NCI-H1105 (cell line): ENCODE results near the gene CLDN2.

ENCODE experiments used
- DNase-seq: peaks from one replicate; lab custom pipeline; 2025; lab: John Stamatoyannopoulos, UW

Gene CLDN2

DNA sequence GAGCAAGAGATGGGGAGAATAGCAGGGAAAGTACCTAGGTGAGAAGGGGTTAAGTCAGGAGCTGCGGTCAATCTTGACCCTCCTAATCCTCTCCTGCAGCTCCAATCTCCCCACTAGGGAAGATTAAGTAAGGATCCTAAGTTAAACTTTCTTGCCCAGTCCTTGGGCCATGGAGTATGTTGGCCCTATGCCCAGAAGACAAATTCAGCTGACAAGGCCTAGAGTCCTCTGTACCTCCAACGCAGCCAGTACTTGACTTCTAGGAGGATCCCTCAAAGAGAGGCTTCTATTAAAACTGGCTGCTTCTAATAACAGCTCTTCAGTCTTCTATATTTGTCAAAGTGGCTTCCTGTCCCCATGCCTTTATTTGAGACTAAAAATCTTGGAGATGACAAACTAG, 1.4 kb downstream of the CLDN2 start:
- no peak for DNase-seq

DNA sequence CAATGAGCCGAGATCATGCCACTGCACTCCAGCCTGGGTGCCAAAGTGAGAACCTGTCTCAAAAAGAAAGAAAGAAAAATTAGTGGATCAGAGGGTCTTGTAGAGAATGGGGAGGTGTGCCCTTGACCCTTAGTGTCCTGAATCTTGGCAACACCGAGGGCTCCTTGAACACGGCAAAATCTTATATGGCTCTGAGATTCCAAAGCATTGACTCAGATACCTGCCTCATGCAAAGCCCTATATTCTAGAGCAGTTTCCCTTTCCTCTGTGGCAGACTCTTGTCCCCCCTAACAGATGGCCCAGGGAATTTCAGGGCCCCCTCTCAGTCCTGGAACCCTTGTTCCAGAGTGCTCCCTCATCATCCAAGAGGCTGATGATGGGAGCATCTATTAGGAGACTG, 6.8 kb downstream of the CLDN2 start:
- DNase-seq, result no peak

DNA sequence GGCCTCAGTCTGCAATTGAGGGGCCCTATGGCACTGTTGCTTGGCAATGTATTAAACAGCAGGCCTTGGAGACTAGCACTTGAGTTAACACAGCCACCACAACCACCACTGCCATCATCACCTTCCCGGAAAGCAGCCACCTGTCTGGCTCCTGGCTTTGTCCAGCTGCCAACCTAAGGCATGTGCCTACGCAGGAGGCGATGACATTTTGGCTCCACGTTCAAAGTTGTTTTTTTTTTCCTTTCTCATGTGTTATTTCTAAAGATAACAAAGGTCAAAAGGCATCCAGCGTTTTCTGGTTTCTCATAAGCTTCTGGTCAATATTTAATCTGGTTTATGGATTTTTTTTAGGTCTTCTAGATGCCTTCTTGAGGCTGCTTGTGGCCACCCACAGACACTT, 7.5 kb downstream of the CLDN2 start:
- no peak for DNase-seq

DNA sequence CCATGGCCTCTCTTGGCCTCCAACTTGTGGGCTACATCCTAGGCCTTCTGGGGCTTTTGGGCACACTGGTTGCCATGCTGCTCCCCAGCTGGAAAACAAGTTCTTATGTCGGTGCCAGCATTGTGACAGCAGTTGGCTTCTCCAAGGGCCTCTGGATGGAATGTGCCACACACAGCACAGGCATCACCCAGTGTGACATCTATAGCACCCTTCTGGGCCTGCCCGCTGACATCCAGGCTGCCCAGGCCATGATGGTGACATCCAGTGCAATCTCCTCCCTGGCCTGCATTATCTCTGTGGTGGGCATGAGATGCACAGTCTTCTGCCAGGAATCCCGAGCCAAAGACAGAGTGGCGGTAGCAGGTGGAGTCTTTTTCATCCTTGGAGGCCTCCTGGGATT, 8.0 kb downstream of the CLDN2 start:
- no peak for DNase-seq

DNA sequence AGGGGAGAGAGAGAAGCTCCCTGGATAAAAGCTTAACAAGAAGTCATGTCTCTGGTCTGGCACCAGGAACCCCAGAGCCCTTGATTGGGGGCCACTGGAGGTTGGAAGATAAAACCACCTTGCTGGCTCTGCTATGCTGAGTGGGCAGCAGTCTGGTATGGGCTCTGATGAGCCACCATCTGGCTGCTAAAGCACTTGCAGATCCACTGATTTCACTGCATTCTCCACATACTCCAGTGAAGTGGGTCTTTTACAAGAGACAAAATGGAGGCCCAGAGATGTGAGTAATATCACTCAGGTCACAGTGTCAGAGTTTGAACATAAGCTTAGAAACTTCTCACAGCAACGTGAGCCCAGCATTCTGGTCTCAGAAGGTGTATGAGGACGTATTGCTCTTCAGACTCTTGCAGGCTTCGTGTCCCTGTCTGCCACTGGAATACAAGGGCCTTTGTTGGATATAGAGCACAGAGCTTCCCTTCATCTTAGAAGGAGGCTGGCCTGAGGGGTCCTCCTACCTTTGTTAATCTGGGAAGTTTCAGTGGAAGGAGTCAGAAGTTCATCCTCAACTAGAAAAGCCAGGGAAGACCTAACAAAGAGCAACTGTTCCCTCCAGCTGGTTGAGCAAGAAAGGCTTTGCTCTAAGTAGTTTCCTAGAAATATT, 11.8 kb downstream of the CLDN2 start:
- no peak for DNase-seq

DNA sequence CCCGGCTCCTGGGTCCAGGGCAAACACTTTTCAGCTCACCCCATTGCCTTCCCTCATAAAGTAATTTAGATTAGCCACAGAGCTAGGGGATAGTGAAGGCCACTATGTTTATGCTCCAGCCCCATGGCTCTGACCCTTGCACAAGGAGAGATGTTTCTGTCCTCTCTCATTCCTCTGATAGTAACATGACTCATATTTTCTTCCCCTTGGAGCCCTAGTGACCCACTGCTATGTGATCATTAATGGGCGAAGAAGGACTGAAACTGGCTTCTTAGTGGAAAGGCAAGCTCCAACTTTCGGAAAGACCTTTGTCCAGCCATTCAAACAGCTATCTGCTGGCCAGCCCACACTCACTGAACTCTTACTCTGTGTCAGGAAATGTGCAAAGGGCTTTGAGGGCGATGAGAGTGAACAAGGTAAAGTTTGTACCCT, 12.3 kb downstream of the CLDN2 start:
- DNase-seq, result no peak

DNA sequence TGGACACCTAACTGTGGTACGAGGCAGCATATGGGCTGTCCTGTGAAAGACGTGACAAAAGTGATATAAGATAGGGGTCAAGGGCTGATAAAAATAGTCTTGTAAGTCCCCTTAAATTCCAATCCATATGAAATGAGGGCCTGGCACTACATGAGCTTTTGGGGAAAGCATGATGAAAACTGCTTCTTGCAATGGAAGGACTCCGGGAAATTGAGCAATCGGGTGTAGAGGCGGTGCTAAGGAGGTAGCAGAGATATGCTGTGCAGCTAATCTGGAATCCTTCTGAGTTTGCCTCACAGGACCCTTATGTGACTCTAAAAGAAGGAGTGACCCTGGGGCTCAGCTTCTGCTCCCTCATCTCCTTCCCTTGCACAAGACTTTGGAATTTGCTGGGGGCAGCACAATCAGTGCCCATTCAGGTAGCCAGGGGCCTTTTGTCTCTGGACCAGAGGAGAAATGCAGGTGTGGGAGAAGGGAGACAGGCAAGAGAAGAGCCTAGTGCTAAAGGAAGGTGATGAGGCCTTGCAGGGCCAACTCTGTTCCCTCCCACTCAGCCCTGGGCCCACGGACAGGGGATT, 12.8 kb downstream of the CLDN2 start:
- no peak for DNase-seq

DNA sequence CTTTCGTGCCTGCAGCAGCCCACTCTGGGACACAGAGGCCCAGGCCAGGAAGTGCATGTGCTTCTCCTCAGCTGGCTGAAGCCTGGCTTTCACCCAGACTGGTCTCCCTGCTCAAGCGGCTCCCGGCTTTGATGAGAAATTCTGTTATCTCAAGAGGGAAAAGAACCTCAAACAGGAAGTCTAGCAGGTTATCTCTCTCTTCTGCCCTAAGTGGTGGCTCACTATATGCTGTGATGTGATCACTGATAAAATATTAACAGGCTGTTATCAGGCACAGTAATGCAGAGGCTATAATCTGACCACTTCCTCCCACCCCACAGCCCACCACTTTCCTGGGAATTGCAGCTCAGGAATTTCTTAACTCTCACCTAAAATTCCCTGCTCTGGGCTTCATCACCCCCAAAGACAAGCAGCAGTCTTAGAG, 13.3 kb downstream of the CLDN2 start:
- no peak for DNase-seq

DNA sequence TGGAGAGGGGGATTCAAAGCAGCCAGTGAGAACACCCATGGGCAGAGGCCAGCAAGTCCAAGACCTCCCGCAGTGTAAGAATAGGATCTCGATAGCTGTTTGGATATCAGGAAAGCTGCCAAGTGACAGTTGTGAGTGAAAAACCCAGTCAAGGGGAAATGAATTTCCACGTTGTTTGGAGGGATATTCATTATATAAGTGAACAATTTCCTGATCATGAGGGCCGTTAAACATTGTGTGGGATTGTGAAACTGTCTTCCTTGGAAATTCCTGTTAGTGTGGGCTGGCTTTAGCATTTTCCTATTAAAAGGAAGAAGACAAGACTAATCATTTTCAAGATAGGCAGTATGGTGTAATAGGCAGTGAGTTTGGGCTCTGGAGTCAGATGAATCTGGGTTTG, 15.0 kb downstream of the CLDN2 start:
- no peak for DNase-seq

DNA sequence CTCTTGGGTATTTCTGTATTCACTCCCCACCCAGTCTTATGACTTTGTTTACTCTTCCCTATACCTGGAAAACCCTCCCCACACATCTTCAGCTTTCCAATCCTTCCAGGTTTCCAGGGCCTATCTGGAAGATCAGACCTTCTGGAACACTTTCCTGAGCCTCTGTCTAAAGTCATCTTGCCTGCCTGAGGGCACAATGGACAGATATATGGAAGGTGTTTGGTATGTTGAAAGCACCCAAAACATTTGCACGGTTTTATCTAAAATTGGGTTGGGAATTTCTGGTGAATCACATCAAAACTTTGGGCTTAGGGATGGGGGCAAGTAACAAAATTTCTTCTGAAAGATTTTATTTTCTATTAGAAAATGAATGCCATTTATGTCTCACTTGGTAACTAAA, 16.0 kb downstream of the CLDN2 start:
- no peak for DNase-seq

DNA sequence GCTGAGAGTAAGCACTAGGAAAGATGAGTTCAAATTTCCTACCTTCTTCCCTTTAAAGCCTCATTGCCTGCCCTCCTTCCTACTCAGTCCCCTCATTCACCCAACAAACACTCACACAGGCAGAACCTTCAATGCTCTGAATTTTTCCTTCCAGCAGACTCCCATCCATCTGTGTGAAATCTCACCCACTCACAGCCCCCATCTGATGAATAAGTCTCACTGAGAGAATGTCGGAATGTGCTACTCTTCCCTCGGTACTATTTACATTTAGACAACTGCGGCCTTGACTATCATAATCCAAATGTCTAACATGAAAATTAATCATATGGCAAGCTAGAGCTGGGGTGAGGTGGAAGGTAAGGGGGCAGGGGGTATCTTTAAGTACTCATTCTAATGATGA, 19.4 kb downstream of the CLDN2 start:
- DNase-seq, result no peak

DNA sequence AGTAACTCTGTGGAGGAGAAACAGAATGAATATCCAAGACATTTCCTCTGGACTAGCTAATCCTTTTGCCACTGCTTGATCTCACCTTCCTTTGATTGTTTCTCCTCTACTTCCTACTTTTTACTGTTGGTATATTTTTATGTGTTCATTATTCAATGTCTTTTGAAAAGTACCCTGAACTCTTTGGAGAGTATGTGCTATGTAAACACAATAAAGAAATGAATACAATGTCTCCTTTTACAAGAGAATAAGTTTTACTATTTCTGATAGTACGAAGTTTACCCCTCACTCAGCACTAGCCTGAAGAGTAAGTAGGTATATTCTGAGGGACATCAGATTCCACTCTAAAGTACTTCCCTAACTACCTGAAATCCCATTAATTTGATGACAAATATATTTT, 19.9 kb downstream of the CLDN2 start:
- DNase-seq, result no peak

DNA sequence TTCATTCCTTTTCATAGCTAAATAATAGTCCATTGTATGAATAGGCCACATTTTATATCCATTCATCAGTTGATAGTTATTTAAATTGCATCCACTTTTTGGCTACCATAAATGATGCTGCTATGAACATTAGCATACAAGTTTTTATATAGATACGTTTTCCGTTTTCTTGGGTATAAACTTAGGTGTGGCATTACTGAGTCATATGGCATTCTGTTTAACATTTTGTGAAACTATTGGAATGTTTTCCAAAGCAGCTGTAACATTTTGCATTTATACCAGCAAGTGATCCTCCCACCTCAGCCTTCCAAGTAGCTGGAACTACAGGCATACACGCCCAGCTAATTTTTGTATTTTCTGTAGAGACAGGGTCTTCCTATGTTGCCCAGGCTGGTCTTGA, 26.3 kb downstream of the CLDN2 start:
- DNase-seq, result no peak

DNA sequence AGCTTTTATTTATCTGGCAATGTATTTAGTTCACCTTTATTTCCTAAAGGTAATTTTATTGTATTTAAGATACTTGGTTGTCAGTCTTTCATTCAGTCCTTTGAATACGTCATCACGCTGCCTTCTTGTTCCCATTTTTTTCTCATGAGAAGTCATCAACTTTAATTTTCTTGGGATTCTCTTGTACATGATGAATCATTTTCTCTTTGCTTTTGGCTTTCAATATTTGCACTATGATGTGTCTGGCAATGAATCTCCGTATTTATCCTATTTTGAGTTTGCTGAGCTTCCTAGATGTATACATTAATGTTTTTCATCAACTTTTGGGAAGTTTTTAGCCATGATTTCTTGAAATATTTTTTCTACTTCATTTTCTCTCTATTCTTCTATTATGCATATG, 28.4 kb downstream of the CLDN2 start:
- DNase-seq, result no peak

DNA sequence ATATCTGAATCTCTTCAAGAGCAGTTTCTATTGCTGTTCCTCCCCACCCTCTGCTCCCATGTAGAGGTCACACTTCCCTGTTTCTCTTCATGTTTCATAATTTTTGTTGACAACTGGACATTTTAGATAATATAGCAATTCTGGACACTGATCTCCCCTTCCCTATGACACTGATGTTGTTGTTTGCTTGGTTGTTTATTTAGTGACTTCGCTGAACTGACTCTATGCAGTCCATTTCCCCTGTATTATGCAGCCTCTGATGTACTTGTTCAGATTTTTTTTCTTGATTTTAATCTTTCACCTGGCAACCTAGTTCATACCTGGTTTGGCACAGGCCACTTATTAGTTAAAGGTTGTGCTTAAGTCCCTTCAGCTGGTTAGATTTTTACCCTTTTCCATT, 29.2 kb downstream of the CLDN2 start:
- DNase-seq, result no peak

DNA sequence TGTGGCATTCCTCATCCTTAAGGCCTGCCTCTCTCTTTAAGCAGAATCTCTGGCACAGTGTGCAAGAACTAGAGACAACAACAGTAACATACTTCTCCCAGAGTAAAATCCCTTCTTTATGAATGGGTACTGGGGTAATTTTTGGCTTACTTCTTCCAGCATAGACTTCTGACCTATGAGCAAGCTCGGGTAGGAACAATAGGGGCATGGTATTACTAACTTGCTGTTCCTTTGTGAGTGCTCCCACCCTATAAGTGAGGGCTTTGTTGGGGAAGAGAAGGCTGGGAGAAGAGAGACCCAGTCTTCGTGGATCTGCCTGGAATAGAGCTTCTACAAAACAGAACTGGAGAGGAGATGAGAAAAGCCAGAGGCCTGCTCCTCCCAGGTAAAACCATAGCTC, 30.2 kb downstream of the CLDN2 start:
- no peak for DNase-seq

DNA sequence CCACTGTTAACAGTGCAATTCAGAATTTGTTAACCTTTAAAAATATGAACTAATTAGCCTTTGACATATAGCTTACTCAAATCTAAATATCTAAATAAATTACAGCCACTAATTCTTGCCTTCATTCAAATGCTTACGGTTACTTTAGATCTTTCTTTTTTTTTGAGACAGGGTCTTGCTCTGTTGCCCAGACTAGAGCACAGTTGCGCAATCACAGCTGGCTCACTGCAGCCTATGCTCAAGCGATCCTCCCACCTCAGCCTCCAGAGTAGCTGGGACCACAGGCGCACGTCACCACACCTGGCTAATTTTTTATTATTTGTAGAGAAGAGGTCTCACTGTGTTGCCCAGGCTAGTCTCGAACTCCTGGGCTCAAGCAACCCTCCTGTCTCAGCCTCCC, 31.0 kb downstream of the CLDN2 start:
- no peak for DNase-seq

DNA sequence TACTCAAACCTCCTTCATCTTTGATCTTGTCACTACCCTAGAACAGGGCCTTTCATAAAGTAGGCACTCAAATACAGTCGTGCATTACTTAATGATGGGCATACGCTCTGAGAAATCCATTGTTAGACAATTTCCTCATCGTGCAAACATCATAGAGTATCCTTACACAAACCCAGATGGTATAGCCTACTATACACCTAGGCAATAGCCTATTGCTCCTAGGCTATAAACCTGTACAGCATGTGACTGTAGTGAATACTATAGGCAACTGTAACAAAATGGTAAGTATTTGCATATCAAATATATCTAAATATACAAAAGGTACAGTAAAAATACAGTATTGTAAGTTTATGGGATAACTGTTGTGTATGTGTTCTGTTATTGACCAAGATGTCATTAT, 31.9 kb downstream of the CLDN2 start:
- no peak for DNase-seq

DNA sequence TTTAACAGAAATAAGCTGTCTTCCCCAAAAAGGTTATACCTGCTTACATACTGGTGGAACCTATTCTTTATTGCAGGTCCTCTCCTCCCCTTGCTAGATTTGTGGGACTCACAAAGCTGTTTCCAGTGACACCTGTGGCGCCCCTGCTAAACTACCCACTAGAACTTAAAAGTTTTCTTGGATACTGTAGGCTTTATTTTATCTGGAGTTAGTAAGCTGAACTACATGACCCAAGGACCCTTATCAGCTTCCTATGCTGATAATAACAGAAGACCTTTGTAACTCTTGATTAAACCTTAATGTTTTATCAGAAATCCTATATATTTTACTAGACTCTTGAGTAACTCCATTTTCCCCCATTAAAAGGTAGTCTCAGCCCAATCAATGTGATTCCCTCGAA, 32.3 kb downstream of the CLDN2 start:
- DNase-seq, result no peak

DNA sequence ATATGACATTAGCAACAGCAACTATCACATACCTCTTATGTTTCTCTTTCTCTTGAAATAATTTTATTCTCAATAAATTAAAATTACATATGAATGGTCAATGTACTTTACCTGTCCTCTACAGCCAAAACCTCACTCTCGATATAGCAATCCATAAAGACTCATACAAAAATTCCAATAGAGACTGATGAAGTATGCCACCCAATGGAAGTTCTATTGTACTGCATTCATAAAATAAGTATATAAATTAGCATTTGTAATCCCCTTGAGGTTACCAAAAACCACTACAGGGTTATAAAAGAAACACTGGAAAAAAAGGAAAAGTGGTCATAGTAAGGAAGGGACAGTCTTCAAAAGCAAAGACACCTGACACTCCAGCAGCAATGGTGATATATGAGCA, 32.8 kb downstream of the CLDN2 start:
- no peak for DNase-seq

DNA sequence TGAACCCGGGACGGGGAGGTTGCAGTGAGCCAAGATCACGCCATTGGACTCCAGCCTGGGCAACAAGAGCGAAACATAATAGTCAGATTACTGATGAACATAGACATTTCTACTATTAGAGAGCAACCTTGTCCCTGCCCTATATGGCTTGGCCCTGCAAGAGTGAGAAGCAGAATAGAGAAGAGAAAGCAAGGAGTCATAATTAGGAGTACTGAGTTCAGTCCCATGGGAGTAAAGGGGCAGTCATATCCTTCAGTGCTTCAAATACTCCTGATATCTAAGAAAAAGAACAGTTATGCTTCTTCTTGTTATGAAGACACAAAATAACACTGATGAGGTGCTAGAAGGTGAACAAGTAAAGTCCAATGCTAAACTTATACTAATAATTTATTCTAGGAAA, 33.8 kb downstream of the CLDN2 start:
- no peak for DNase-seq

DNA sequence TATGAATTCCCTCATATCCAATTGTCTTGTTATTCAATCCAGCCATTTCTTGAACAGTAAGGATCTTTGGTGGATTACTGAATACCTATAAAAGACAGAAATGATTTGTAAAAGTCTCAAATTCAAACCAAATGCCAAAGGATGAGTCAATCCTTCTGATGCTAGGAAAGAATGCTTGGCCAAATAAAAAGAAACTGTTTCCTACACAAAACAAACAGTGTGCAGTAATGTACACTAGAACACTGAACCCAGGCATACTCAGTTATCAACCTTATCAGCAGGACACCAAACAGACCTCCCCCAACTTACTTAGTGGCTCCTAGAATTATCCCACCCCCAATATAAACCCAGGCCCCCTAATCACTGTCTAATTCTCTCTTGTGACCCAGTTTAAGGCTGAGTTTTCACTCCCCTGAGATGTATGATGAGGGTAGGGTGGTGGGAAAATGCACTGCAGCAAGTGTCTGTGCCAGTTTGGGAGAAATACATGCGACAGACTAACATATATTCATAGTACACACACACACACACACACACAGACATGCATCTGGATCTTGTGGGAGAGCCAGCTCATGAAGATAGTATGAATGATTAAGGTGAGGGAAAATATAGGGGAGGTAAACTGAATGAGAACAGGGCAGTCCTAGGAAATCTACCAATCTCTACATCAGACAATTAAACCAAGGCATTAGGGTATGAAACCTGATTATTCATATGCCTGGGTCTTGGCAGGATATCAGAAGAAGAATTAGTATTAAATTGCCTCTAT, 35.0 kb downstream of the CLDN2 start:
- no peak for DNase-seq

DNA sequence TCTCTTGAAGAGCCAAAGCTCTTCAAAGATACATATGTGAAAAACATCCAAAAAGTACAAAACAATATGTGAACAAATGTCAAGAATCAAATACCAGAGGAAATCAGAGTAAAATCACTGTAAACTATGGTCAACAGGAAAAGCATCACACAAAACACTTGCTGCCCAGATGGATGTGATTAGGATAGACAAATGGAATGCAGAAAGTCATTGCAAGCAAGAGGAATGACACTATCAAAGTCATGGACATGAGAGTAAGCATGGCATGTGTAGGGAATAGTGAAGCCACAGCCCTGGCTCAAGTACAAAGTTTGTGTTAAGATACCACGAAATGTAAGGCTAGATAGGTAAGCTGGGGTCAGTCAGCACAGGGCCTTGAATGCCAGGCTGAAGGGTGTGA, 37.7 kb downstream of the CLDN2 start:
- DNase-seq, result no peak

DNA sequence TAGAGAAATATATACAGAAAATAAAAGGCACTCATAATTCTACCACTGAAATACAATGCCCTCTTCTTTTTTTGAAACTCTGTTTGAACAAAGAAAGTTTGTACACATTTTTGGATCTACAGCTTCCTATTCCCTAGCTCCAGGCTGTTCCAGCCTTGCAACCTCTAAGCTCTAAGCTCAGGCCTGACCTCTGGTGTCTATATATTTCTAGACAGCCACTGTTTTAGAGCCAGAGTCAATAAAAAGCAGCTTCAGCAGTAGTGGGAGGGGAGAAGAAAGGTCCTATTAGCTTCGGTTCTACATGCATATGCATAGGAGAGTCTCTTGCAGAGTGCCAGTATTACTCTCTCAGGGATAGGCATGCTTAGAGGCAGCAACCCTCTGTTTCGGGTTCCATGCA, 39.7 kb downstream of the CLDN2 start:
- DNase-seq, result no peak
